ENCODE data around the gene PDHA2.

GRCh38 chr4:95821867-95822266 is 18.0 kb upstream of the PDHA2 start:
- no peak for TF ChIP-seq CTCF (IDR thresholded peaks at IDR 0.05)
- no peak for TF ChIP-seq EZH2 (IDR thresholded peaks at IDR 0.05; ENCODE audit: borderline replicate concordance, insufficient read depth, low read depth, low read length, poor library complexity, severe bottlenecking)
